NCI-H345 treated with DMSO at 0.1 percent for 48 hours (cell line): Measurements from ENCODE around the gene TEX52.

Source experiments
- DNase-seq: peaks from one replicate; lab custom pipeline; 2025; ENCODE audit not compliant: unreplicated experiment; lab: John Stamatoyannopoulos, UW

TEX52 gene

DNA sequence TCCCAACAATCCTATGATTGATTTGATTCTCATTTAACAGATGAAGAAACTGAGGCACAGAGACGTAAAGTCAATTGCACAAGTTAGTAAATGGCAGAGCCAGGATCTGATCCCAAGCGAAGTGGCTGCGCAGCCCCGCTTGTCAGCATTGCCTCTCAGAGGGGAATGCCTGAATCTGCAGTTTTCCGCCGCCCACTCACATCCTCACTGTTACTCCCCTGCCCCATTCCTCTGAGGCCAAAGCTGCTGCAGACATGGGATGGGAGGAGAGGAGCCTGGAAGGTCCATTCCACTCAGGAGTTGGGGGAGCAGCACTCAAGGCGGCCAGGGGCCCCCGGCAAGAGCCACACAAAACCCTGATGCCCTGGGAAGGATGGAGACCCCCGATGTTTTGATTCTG is 23.0 kb downstream of the TEX52 start:
- DNase-seq = no peak

DNA sequence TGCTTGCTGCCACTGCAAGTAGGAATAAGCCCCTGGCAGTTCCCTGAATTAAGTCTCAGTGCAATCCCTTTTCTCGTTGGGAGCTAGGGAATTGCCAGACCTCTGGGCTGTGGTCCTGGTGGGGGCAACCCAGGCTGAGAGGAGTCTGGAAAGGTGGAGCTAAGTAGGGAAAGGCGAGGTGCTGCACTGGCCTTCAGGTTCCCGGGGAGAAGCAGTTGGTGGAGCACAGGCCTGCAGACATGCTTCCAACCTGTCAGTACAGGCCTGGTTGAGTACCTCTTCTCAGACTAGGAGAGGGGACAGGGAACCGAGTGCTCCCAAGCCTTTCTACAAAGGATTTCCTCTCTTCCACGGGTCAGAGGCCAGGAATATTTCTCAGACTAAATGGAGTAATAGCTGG is 23.5 kb downstream of the TEX52 start:
- no peak for DNase-seq

- DNase-seq = no peak
Measured at GRCh38 chr12:2832550-2833127, 24.2 kb downstream of the TEX52 start.

DNA sequence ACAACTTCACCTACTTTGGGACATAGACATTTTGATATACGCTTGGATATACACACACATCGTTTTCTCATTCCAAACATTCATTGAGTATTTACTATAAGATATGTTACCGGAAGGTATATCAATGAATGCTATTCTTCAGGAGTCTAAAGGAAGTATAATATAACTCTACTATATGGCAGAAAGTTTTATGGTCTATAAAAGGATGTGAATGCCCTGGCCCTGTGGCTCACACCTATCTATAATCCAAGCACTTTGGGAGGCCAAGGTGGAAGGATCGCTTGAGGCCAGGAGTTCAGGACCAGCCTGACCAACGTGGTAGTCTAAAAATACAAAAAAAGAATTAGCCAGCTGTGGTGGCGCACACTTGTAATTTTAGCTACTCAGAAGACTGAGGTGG is 27.6 kb downstream of the TEX52 start:
- DNase-seq = no peak

GRCh38 chr12:2826721-2827515 is 29.9 kb downstream of the TEX52 start:
- no peak for DNase-seq

- no peak for DNase-seq
Measured at GRCh38 chr12:2826036-2826435, 30.8 kb downstream of the TEX52 start.

GRCh38 chr12:2825132-2825531 is 31.7 kb downstream of the TEX52 start:
- no peak for DNase-seq

- DNase-seq = no peak
Measured at GRCh38 chr12:2824541-2824940, 32.3 kb downstream of the TEX52 start.

DNA sequence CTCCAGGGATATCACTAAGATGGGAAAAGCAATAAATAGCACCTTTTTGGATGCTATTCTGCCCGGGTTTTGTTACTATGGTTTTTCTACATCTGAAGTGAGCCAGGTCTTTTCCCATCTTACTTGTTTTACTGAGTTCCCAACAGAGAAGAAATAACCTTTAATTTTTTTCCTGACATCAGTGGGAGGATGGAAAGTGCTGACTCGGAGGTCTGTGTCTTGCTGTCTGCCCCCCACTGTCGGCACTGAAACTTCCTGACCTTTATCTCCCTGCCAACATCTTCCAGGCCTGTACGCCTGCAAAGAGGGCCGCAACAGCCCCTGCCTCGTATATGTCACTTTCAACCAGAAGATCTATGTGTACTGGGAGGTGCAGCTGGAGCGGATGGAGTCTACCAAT is 33.4 kb downstream of the TEX52 start:
- no peak for DNase-seq

- DNase-seq = no peak
Measured at GRCh38 chr12:2820432-2820831, 36.4 kb downstream of the TEX52 start.

DNA sequence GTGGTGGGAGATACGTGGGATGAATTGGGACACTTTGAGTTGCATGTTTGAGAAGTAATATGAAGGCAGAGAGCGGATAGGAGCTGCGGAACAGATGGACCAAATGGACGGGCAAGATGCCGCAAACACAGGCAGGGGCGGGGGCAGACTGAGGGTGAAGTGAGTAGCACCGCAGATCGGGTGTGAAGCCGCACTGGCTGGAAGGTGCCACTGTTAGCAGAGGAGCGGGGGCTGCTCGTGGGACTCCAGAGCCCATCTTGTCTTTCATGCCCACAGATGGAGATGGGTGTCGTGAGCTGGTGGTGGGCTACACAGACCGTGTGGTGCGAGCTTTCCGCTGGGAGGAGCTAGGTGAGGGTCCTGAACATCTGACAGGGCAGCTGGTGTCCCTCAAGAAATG is 37.0 kb downstream of the TEX52 start:
- no peak for DNase-seq

DNA sequence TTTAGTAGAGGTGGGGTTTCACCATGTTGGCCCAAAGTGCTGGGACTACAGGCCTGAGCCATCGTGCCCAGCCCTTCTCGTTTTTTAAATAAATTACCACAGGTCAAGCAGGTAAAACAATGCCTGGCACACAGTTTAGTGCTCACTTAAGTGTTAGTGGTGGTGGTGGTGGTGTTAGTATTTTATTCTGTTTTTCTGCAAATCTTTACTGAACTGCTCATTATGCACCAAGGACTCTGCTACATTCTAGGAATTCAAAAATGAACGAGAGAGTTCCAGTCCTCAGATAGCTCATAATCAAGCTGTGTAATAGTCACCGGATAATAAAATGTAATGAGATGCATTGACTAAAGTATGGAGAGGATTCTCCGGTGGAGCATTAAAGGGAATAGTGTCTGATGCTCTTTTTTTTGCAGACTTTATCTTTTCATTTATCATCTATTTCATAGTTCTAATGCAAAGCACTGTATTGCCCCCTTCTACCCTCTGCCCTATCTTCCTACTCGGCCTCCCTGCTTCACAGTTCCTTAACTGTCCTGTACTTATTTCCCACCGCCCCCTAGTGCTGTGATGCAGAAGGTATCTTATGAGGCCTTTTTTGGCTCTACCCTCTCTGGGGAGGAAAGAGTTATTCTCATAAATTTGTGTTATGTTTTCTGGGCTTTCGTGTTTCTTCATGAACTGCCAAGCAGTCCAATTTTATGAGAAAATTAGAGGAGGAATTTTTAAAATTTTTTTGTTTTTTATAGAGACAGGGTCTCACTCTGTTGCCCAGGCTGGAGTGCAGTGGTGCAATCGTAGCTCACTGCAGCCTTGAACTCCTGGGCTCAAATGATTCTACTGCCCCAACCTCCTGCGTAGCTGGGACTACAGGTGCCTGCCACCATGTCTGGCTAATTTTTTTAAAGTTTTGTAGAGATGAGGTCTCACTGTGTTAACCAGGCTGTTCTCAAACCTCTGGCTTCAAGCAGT is 43.3 kb downstream of the TEX52 start:
- DNase-seq = peak; percentile 36

GRCh38 chr12:2812290-2813213 is 44.3 kb downstream of the TEX52 start, which contains the start of gene ITFG2:
ITFG2 (plus strand) TSS chr12:2812668; CDS start chr12:2812761, 93 bp downstream.
- peak; percentile 99 for DNase-seq

GRCh38 chr12:2811801-2812200 is 45.0 kb downstream of the TEX52 start:
- no peak for DNase-seq

DNA sequence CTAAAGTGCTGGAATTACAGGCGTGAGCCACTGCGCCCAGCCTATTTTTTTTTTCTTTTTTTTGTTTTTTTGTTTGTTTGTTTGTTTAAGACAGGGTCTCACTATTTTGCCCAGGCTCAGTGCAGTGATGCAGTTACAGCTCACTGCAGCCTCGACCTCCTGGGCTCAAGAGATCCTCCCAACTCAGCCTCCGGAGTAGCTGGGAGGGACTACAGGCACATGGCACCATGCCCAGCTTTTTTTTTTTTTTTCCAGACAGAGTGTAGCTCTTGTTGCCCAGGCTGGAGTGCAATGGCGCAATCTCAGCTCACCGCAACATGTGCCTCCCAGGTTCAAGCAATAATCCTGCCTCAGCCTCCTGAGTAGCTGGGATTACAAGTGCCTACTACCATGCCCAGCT is 50.1 kb downstream of the TEX52 start:
- no peak for DNase-seq

DNA sequence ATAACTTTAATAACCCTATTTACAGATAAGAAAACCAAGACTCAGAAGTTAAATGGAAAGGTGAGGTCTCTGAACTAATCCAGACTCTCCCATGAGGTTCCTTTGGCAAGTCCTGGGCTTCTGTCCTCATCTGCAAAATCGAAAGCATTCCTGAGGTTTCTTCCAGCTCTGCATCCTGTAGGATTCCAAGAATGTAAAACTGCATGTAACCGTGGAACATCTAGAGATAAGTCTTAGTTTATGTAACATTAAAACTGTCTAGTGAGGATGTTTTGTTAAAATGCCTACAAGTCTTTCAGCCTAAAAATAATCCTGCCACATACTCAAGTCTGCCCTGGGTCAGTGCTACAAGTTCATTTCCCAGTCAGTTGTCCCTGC is 51.7 kb downstream of the TEX52 start:
- DNase-seq = no peak

GRCh38 chr12:2804393-2805142 is 52.3 kb downstream of the TEX52 start:
- no peak for DNase-seq

GRCh38 chr12:2803635-2804392 is 53.0 kb downstream of the TEX52 start:
- DNase-seq = no peak
